ENCODE measurements around the gene ANO10. TPM values are rescaled to one million over a fixed set of nuclear protein-coding genes. Genes with fewer than 3 reads are reported as not detected.

Gene ANO10
- total and polyA plus RNA-seq, 7 donors = 10.3 to 18.8 (median 13.1) TPM

DNA sequence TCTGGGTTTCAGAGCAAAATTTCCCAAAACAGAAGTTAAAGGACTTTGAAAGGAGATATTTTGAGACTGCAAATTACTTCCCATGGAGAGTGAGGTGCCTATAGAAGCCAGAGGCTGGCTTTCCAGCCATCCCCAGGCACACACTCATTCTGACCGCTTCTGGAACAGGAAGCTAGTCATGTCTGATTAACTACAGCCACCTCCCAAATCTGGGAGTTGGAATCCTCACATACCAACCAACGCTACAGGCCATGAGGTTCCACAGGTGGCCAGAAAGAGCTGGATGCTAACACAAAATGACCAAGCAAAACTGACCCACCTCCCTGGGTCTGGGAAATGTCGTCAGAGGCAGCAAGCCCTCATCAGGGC lies 248.3 kb downstream of the ANO10 start:
- intact Hi-C loops (cut with DNase I) = loop anchor here in 1 of 2 donors (10.0 kb wide), 1 partner anchor 209 kb away; no protein-coding TSS in a partner anchor
- TF ChIP-seq CTCF (IDR thresholded peaks at IDR 0.05) = no peak
- Histone ChIP-seq H3K4me3 (no peak overlapping the region), H3K4me1 (no peaks in the 10 kb centered on the region), H3K36me3 (ENCODE audit: insufficient read depth in 1 of 2, low read depth in 1 of 2) (no peaks in the 10 kb centered on the region), H3K9me3 (no peaks in the 10 kb centered on the region), H3K27me3 (ENCODE audit: insufficient read depth in 3 of 3, low read length in 2 of 3) (no peaks in the 10 kb centered on the region), H3K27ac (no peak overlapping the region)
- ATAC-seq = no peak
- WGBS, 3 donors = 68 to 74% (median 69%) methylated on average over 3 of the region's 3 CpGs
- DNase-seq = no peak

DNA sequence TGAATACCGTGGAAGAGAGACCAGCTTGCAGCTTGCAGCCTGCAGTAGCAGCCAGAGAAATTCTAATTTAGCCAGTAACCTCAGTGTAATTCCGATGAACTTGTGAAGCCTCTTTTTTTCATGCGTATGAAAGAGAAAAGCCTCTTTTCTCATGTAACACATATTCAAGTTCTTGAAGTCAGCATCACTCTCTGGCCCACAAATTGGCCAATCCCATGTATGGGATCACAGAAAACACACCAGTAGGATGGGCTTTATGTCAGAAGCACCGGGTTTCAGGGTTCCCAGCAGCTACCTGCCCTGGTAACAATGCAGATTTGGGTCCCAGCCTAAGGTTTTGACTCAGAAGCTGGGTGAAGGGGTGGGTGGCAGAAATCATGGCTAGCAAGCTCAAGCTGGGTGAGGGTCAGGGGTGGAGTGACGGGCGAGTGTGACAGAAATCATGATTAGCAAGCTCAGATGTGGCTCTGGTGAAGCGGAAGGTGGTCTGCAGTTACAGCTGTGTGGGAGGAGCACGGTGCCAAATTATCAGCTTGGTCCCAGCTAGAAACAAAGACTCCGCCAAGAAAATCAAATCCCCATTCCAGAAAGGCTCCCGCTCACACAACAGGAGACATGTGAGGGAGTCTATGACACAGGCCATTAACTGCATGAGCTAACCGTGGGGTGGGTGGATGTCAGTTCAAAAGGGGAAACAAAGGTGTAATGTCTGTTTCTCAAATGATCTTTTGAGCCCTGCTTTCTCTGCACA lies 248.8 kb downstream of the ANO10 start:
- Histone ChIP-seq H3K36me3 (ENCODE audit: insufficient read depth in 1 of 2, low read depth in 1 of 2) (no peaks in the 10 kb centered on the region), H3K4me3 (no peak overlapping the region), H3K4me1 (no peaks in the 10 kb centered on the region), H3K27me3 (ENCODE audit: insufficient read depth in 3 of 3, low read length in 2 of 3) (no peaks in the 10 kb centered on the region), H3K27ac (no peak overlapping the region), H3K9me3 (no peaks in the 10 kb centered on the region)
- intact Hi-C loops (cut with DNase I) = loop anchor here in 1 of 2 donors (10.0 kb wide), 1 partner anchor 208 kb away; no protein-coding TSS in a partner anchor
- no peak for TF ChIP-seq CTCF (IDR thresholded peaks at IDR 0.05)
- ATAC-seq (no peak), DNase-seq (no peak)
- 60 to 75% (median 63%) methylated on average over 11 of the region's 11 CpGs for WGBS, 3 donors

DNA sequence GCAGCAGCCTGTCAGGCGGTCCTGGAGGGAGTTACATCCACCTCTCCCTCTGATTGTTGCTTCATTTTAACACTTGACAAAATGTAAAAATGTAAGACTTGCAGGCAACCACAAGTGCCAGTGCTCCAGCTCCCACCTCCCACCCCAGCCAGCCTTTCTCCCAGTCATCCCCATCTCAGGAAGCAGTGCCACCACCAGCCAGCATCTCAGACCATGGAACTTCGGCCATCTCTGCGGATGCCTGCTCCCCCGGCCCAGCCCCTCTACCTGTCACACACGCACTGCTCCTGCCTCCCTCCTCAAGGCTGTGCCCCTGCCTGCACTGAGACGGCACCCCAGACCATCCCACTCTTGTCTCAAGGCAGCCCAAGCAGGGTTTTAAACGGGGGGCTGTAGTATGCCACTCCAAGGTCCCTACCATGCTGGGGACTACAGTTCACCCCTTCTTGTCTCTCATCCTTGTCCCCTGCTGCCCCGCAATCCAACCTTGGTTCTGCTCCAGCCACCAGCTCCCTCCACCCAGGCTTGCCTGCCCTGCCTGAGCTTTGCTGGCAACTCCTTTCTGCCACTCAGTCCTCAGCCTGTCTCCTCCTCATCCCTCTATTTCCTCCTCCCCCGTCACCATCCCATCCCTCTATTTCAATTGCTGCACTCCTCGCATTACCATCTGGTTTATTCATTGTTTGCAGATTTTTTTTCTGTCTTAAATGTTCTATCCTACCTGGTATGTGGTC lies 249.6 kb downstream of the ANO10 start:
- no peaks in the 10 kb centered on the region for H3K4me1 ChIP-seq
- H3K27me3 ChIP-seq (ENCODE audit: insufficient read depth in 3 of 3, low read length in 2 of 3) = no peaks in the 10 kb centered on the region
- DNase-seq = no peak
- intact Hi-C loops (cut with DNase I) = loop anchor here in 1 of 2 donors (10.0 kb wide), 1 partner anchor 207 kb away; no protein-coding TSS in a partner anchor
- TF ChIP-seq CTCF (IDR thresholded peaks at IDR 0.05) = no peak
- no peaks in the 10 kb centered on the region for H3K9me3 ChIP-seq
- no peak for ATAC-seq
- H3K36me3 ChIP-seq (ENCODE audit: insufficient read depth in 1 of 2, low read depth in 1 of 2) = no peaks in the 10 kb centered on the region
- H3K4me3 ChIP-seq = no peak overlapping the region
- WGBS, 3 donors = 86 to 92% (median 90%) methylated on average over 10 of the region's 10 CpGs
- H3K27ac ChIP-seq = no peak overlapping the region

- Histone ChIP-seq H3K9me3 (no peaks in the 10 kb centered on the region), H3K27me3 (ENCODE audit: insufficient read depth in 3 of 3, low read length in 2 of 3) (no peaks in the 10 kb centered on the region), H3K27ac (no peak overlapping the region), H3K36me3 (ENCODE audit: insufficient read depth in 1 of 2, low read depth in 1 of 2) (no peaks in the 10 kb centered on the region), H3K4me3 (no peak overlapping the region), H3K4me1 (peaks cover 6% of the 10 kb centered on the region)
- intact Hi-C loops (cut with DNase I) = loop anchor here in 1 of 2 donors (10.0 kb wide), 1 partner anchor 207 kb away; no protein-coding TSS in a partner anchor
- DNase-seq = no peak
- WGBS, 3 donors = 92 to 95% (median 94%) methylated on average over 3 of the region's 3 CpGs
- TF ChIP-seq CTCF (IDR thresholded peaks at IDR 0.05) = no peak
- no peak for ATAC-seq
Measured at GRCh38 chr3:43371494-43371893, 250.3 kb downstream of the ANO10 start.
